Measurements from ENCODE around the gene BCCIP.

Gene BCCIP

GRCh38 chr10:125815764-125816163 lies 7.6 kb upstream of the BCCIP start:
- no peaks in the 10 kb centered on the region for H3K27me3 Mint-ChIP-seq
- H3K27ac Mint-ChIP-seq = no peak overlapping the region
- DNase-seq (no peak), ATAC-seq (no peak)
- H3K4me3 Mint-ChIP-seq = no peak overlapping the region
- H3K36me3 Mint-ChIP-seq (ENCODE audit: low read depth) = peaks cover 22% of the 10 kb centered on the region
- peaks cover 6% of the 10 kb centered on the region for H3K4me1 Mint-ChIP-seq
- no peaks in the 10 kb centered on the region for H3K9me3 Mint-ChIP-seq

GRCh38 chr10:125816548-125816947 lies 6.8 kb upstream of the BCCIP start:
- Mint-ChIP-seq H3K27me3 (no peaks in the 10 kb centered on the region), H3K4me1 (peaks cover 14% of the 10 kb centered on the region), H3K27ac (no peak overlapping the region), H3K9me3 (no peaks in the 10 kb centered on the region), H3K4me3 (no peak overlapping the region), H3K36me3 (ENCODE audit: low read depth) (peaks cover 17% of the 10 kb centered on the region)
- DNase-seq (no peak), ATAC-seq (no peak)

GRCh38 chr10:125817337-125817946 lies 5.9 kb upstream of the BCCIP start:
- Mint-ChIP-seq H3K4me3 (no peak overlapping the region), H3K27ac (no peak overlapping the region), H3K9me3 (no peaks in the 10 kb centered on the region), H3K36me3 (ENCODE audit: low read depth) (peaks cover 16% of the 10 kb centered on the region), H3K27me3 (no peaks in the 10 kb centered on the region), H3K4me1 (peaks cover 22% of the 10 kb centered on the region)
- no peak for ATAC-seq
- no peak for DNase-seq

GRCh38 chr10:125820701-125821100 lies 2.6 kb upstream of the BCCIP start:
- Mint-ChIP-seq H3K9me3 (no peaks in the 10 kb centered on the region), H3K27me3 (no peaks in the 10 kb centered on the region), H3K4me1 (peaks cover 26% of the 10 kb centered on the region), H3K27ac (peak overlapping the region; percentile 79), H3K36me3 (ENCODE audit: low read depth) (no peaks in the 10 kb centered on the region), H3K4me3 (no peak overlapping the region)
- DNase-seq (no peak), ATAC-seq (no peak)

GRCh38 chr10:125823663-125824251 lies 411 bp downstream of the BCCIP start:
- DNase-seq (peak; percentile 20), ATAC-seq (no peak)
- H3K27me3 Mint-ChIP-seq = no peaks in the 10 kb centered on the region
- no peak overlapping the region for H3K27ac Mint-ChIP-seq
- H3K36me3 Mint-ChIP-seq (ENCODE audit: low read depth) = peaks cover 19% of the 10 kb centered on the region
- H3K9me3 Mint-ChIP-seq = no peaks in the 10 kb centered on the region
- peaks cover 47% of the 10 kb centered on the region for H3K4me1 Mint-ChIP-seq
- H3K4me3 Mint-ChIP-seq = no peak overlapping the region

- Mint-ChIP-seq H3K4me3 (no peak overlapping the region), H3K27me3 (no peaks in the 10 kb centered on the region), H3K4me1 (peaks cover 47% of the 10 kb centered on the region), H3K27ac (no peak overlapping the region), H3K9me3 (no peaks in the 10 kb centered on the region), H3K36me3 (ENCODE audit: low read depth) (peaks cover 29% of the 10 kb centered on the region)
- DNase-seq (no peak), ATAC-seq (no peak)
Measured at GRCh38 chr10:125824736-125825135, 1.4 kb downstream of the BCCIP start.

- DNase-seq (no peak), ATAC-seq (no peak)
- Mint-ChIP-seq H3K27me3 (no peaks in the 10 kb centered on the region), H3K4me3 (no peak overlapping the region), H3K9me3 (no peaks in the 10 kb centered on the region), H3K4me1 (peaks cover 27% of the 10 kb centered on the region), H3K36me3 (ENCODE audit: low read depth) (peaks cover 40% of the 10 kb centered on the region), H3K27ac (peak overlapping the region; percentile 65)
Measured at GRCh38 chr10:125827133-125827532, 3.8 kb downstream of the BCCIP start.

GRCh38 chr10:125828311-125828710 lies 5.0 kb downstream of the BCCIP start:
- H3K9me3 Mint-ChIP-seq = no peaks in the 10 kb centered on the region
- H3K27ac Mint-ChIP-seq = peak overlapping the region; percentile 40
- H3K4me1 Mint-ChIP-seq = peaks cover 25% of the 10 kb centered on the region
- no peak overlapping the region for H3K4me3 Mint-ChIP-seq
- no peaks in the 10 kb centered on the region for H3K27me3 Mint-ChIP-seq
- no peak for DNase-seq
- H3K36me3 Mint-ChIP-seq (ENCODE audit: low read depth) = peaks cover 48% of the 10 kb centered on the region
- peak; percentile 59 for ATAC-seq

GRCh38 chr10:125836746-125837145 lies 13.4 kb downstream of the BCCIP start:
- DNase-seq (no peak), ATAC-seq (no peak)
- peaks cover 51% of the 10 kb centered on the region for H3K36me3 Mint-ChIP-seq (ENCODE audit: low read depth)
- H3K9me3 Mint-ChIP-seq = no peaks in the 10 kb centered on the region
- H3K27ac Mint-ChIP-seq = no peak overlapping the region
- no peaks in the 10 kb centered on the region for H3K4me1 Mint-ChIP-seq
- H3K4me3 Mint-ChIP-seq = no peak overlapping the region
- H3K27me3 Mint-ChIP-seq = no peaks in the 10 kb centered on the region

- Mint-ChIP-seq H3K4me1 (no peaks in the 10 kb centered on the region), H3K9me3 (no peaks in the 10 kb centered on the region), H3K27me3 (no peaks in the 10 kb centered on the region), H3K4me3 (no peak overlapping the region), H3K36me3 (ENCODE audit: low read depth) (peaks cover 36% of the 10 kb centered on the region), H3K27ac (no peak overlapping the region)
- ATAC-seq (no peak), DNase-seq (no peak)
Measured at GRCh38 chr10:125838802-125839575, 15.6 kb downstream of the BCCIP start.

GRCh38 chr10:125840406-125840805 lies 17.1 kb downstream of the BCCIP start:
- no peaks in the 10 kb centered on the region for H3K4me1 Mint-ChIP-seq

GRCh38 chr10:125840955-125841354 lies 17.6 kb downstream of the BCCIP start:
- Mint-ChIP-seq H3K36me3 (ENCODE audit: low read depth) (peaks cover 27% of the 10 kb centered on the region), H3K27ac (no peak overlapping the region), H3K4me3 (no peak overlapping the region), H3K27me3 (no peaks in the 10 kb centered on the region), H3K4me1 (no peaks in the 10 kb centered on the region), H3K9me3 (no peaks in the 10 kb centered on the region)
- ATAC-seq = no peak
- no peak for DNase-seq

More at GRCh38 chr10:125840406-125840805, 17.1 kb downstream of the BCCIP start:
- no peak for ATAC-seq
- H3K27ac Mint-ChIP-seq = no peak overlapping the region
- peaks cover 32% of the 10 kb centered on the region for H3K36me3 Mint-ChIP-seq (ENCODE audit: low read depth)
- DNase-seq = no peak
- no peak overlapping the region for H3K4me3 Mint-ChIP-seq
- H3K27me3 Mint-ChIP-seq = no peaks in the 10 kb centered on the region
- H3K9me3 Mint-ChIP-seq = no peaks in the 10 kb centered on the region

GRCh38 chr10:125843603-125844329 lies 20.4 kb downstream of the BCCIP start:
- Mint-ChIP-seq H3K4me3 (no peak overlapping the region), H3K27ac (no peak overlapping the region)

GRCh38 chr10:125844751-125845221 lies 21.4 kb downstream of the BCCIP start:
- DNase-seq = no peak
- no peak for ATAC-seq
- peaks cover 19% of the 10 kb centered on the region for H3K36me3 Mint-ChIP-seq (ENCODE audit: low read depth)
- H3K4me3 Mint-ChIP-seq = no peak overlapping the region
- no peaks in the 10 kb centered on the region for H3K27me3 Mint-ChIP-seq
- no peak overlapping the region for H3K27ac Mint-ChIP-seq
- H3K9me3 Mint-ChIP-seq = no peaks in the 10 kb centered on the region
- H3K4me1 Mint-ChIP-seq = no peaks in the 10 kb centered on the region

More at GRCh38 chr10:125843603-125844329, 20.4 kb downstream of the BCCIP start:
- DNase-seq = no peak
- ATAC-seq = no peak
- Mint-ChIP-seq H3K36me3 (ENCODE audit: low read depth) (peaks cover 22% of the 10 kb centered on the region), H3K27me3 (no peaks in the 10 kb centered on the region), H3K9me3 (no peaks in the 10 kb centered on the region), H3K4me1 (no peaks in the 10 kb centered on the region)
